ENCODE measurements around the gene ESYT2. TPM values are rescaled to one million over a fixed set of nuclear protein-coding genes. Genes with fewer than 3 reads are reported as not detected.

ESYT2 gene
- total RNA-seq, 2 experiments from 2014 or later = 41.7 to 44.3 TPM

DNA sequence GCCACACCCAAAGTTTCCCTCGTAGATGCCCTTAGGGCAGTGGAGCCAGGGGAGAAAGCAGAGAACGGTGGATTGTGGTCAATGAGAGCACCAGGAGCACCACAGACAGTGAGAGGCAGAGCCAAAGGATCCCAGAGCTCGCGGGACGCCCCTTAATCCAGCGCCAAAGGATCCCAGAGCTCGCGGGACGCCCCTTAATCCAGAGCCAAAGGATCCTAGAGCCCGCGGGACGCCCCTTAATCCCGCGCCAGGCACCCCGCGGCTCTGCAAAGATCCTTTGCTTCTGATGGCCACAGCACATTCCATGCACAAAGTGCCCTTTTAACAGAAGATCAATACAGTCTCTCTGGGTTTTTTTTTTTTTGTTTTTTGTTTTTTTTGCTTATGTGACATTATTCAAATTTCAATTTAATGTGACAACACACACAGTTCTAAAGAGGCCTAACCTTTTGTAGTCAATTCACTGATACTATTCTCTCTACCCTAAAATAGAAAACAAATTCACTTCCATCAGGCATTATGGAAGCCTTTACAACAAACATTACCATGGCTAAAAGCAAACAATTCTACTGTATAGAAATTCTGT is 71.8 kb downstream of the ESYT2 start:
- no peak overlapping the region for H3K4me3 Mint-ChIP-seq
- CTCF ChIA-PET = no interaction called here
- intact Hi-C loops (cut with micrococcal nuclease) = no loop called here
- H3K4me1 Mint-ChIP-seq (ENCODE audit: low read depth) = peaks cover 5% of the 10 kb centered on the region
- DNase-seq = no peak
- H3K36me3 Mint-ChIP-seq (ENCODE audit: low read depth) = peaks cover 30% of the 10 kb centered on the region
- H3K27ac Mint-ChIP-seq = no peak overlapping the region
- no peaks in the 10 kb centered on the region for H3K9me3 Mint-ChIP-seq
- no peaks in the 10 kb centered on the region for H3K27me3 Mint-ChIP-seq (ENCODE audit: low read depth)

DNA sequence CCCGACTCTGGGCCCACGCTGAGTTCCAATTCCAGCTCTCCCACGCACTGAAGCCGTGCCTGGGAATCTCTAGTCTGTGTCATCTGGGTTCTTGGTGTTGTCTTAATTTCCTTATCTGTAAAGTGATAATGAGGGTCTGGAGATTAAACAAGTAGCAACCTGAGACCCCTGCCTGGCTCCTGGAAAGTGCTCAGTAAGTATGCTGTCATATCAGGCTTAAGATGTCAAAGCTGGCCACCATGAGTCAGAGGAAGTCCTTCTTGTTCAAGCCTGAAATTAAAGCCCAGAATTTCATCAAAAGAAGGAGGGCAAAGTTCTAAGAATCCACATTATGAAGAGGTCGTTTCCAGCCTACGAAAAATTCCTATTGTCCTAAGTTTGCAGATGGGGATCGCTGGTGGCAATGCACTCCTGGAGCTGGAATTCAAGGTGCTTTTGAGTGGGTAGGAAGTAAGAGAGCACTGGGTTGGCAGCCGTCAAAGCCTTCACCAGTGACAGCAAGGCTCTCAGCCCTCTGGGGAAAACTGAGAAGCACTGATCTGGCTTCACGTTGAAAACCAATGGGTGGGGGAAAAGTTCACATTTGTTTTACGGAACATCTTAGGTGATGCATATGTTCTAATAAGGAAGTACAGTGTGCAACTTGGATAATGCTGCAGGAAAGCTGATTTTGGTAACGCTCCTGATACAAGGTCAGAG is 74.4 kb downstream of the ESYT2 start:
- Mint-ChIP-seq H3K4me3 (no peak overlapping the region), H3K27ac (peak overlapping the region; percentile 55), H3K36me3 (ENCODE audit: low read depth) (peaks cover 25% of the 10 kb centered on the region), H3K27me3 (ENCODE audit: low read depth) (no peaks in the 10 kb centered on the region), H3K9me3 (no peaks in the 10 kb centered on the region), H3K4me1 (ENCODE audit: low read depth) (peaks cover 7% of the 10 kb centered on the region)
- DNase-seq = no peak
- CTCF ChIA-PET = no interaction called here
- intact Hi-C loops (cut with micrococcal nuclease) = no loop called here

DNA sequence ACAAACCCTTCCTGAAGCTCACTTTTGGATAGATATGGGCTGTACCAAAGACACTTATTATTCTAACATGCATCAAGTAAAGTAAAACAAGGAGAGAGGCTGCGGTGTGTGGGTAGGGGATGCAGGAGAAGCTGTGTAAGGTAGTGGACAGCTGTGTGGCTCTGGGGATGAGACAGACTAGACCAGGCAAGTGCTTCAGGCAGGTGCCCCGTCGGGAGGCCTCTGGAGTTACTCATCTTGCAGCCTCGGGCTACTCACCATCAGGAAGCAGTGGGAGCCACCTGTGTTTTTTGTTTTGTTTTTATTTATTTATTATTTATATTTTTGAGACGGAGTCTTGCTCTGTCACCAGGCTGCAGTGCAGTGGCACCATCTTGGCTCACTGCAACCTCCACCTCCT is 75.4 kb downstream of the ESYT2 start:
- CTCF ChIA-PET = no interaction called here
- H3K4me1 Mint-ChIP-seq (ENCODE audit: low read depth) = peaks cover 7% of the 10 kb centered on the region
- no peaks in the 10 kb centered on the region for H3K27me3 Mint-ChIP-seq (ENCODE audit: low read depth)
- H3K4me3 Mint-ChIP-seq = no peak overlapping the region
- DNase-seq = no peak
- no peak overlapping the region for H3K27ac Mint-ChIP-seq
- peaks cover 26% of the 10 kb centered on the region for H3K36me3 Mint-ChIP-seq (ENCODE audit: low read depth)
- no peaks in the 10 kb centered on the region for H3K9me3 Mint-ChIP-seq
- intact Hi-C loops (cut with micrococcal nuclease) = no loop called here

DNA sequence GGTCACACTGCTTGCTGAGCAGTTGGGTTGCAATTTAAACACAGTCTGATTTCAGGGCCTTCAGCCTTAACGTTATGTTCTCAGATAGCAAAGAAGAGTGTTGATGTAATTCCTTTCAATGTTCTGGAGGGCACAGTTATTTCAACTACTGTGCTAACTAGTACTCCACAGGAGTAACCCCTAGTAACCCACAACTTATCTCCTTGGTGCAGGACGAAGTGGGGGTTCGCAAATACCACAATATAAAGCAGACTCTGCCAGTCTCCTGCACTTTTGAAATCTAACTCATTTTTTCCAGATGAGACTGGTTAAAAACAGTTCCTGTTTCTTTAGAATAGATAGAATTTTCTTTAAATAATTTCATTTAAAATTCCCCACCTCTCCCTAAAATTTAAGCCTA is 77.6 kb downstream of the ESYT2 start:
- Mint-ChIP-seq H3K9me3 (no peaks in the 10 kb centered on the region), H3K4me3 (no peak overlapping the region), H3K4me1 (ENCODE audit: low read depth) (peaks cover 7% of the 10 kb centered on the region), H3K27me3 (ENCODE audit: low read depth) (no peaks in the 10 kb centered on the region), H3K27ac (no peak overlapping the region), H3K36me3 (ENCODE audit: low read depth) (peaks cover 22% of the 10 kb centered on the region)
- CTCF ChIA-PET = interaction anchor here (1.1 kb wide), 1 partner anchor 225 kb away, joined by 3 read pairs; no protein-coding TSS in a partner anchor
- intact Hi-C loops (cut with micrococcal nuclease) = no loop called here
- DNase-seq = no peak

DNA sequence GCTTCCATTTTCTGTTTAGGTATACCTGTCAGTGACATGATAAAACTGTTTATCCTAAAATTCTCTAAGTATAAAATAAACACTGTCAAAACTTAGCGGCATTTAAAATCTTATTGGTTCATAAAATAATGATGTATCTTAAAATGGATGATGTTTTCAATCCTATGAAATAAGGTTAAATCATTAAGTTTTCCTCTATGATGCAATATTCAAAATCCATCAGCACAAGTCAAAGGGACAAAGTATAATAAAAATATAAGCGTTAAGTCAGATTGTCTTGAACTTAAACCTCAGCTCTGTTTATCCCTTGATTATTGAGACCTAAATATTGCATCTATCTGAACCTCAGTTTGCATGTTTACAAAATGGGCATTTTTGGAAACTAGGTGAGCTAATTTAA is 78.1 kb downstream of the ESYT2 start:
- Mint-ChIP-seq H3K9me3 (no peaks in the 10 kb centered on the region), H3K27me3 (ENCODE audit: low read depth) (no peaks in the 10 kb centered on the region), H3K4me3 (no peak overlapping the region), H3K4me1 (ENCODE audit: low read depth) (peaks cover 7% of the 10 kb centered on the region), H3K36me3 (ENCODE audit: low read depth) (peaks cover 23% of the 10 kb centered on the region), H3K27ac (no peak overlapping the region)
- DNase-seq = no peak
- CTCF ChIA-PET = interaction anchor here (1.1 kb wide), 1 partner anchor 225 kb away, joined by 3 read pairs; no protein-coding TSS in a partner anchor
- intact Hi-C loops (cut with micrococcal nuclease) = no loop called here

DNA sequence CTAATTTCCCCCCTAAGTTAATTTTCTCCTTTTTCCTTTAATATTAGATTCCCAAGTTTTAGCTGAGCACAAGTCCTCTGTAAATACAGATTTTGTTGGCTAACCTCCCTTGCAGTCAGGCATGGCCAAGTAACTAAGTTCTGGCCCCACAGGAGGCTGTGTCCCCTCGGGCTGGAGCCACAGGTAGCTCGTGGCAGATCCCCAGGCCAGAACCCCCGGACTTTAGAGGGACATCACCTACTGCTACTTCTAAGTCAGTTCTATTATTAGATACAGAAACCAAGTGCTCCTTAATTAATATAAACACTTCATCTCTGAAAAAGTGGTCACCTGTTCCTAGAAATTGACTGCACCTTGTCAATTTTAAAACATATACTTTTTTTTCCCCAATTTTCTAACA is 78.6 kb downstream of the ESYT2 start:
- intact Hi-C loops (cut with micrococcal nuclease) = no loop called here
- CTCF ChIA-PET = interaction anchor here (1.1 kb wide), 1 partner anchor 226 kb away, joined by 3 read pairs; no protein-coding TSS in a partner anchor
- DNase-seq = no peak
- H3K27me3 Mint-ChIP-seq (ENCODE audit: low read depth) = no peaks in the 10 kb centered on the region
- H3K4me3 Mint-ChIP-seq = no peak overlapping the region
- H3K36me3 Mint-ChIP-seq (ENCODE audit: low read depth) = peaks cover 24% of the 10 kb centered on the region
- no peaks in the 10 kb centered on the region for H3K9me3 Mint-ChIP-seq
- peaks cover 7% of the 10 kb centered on the region for H3K4me1 Mint-ChIP-seq (ENCODE audit: low read depth)
- H3K27ac Mint-ChIP-seq = no peak overlapping the region

DNA sequence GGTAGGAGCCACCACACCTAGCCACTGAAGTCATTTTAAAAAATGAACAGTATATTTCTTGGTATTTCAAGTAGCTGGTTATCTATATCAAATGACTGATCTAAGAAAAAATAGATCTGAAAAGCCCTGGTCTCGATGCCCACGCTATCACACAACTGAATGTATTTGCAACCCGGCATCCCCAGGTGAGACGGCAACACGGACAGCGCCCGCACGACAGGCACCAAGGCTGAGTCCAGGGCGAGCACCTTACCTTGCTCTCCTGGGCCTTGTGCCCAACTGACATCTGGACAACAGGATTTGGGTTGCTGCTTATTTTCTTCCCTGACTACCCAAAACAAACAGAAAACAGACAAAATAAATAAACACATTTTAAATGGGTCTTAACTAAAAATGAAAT is 79.9 kb downstream of the ESYT2 start:
- CTCF ChIA-PET = no interaction called here
- DNase-seq = no peak
- no peaks in the 10 kb centered on the region for H3K9me3 Mint-ChIP-seq
- H3K4me3 Mint-ChIP-seq = no peak overlapping the region
- no peak overlapping the region for H3K27ac Mint-ChIP-seq
- H3K27me3 Mint-ChIP-seq (ENCODE audit: low read depth) = no peaks in the 10 kb centered on the region
- H3K4me1 Mint-ChIP-seq (ENCODE audit: low read depth) = peaks cover 2% of the 10 kb centered on the region
- intact Hi-C loops (cut with micrococcal nuclease) = no loop called here
- H3K36me3 Mint-ChIP-seq (ENCODE audit: low read depth) = peaks cover 17% of the 10 kb centered on the region

DNA sequence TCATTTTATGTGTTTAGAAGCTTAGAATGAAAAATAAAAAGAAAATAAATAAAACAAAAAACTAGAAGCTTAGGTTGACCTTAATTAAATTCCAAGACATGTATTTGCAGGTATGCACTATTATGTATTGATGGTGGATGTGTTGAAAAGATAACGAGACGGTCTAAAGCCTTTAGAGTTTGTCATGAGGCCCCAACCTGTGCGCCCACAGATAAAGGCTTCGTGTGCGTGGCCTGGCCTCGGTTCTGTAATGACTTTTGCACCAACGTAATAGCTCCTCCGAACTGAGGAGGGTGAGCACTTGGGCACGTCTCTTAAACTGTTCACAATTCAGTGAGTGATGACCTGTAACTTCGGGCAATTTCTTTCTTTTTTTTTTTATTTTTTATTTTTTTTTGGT is 81.0 kb downstream of the ESYT2 start:
- peaks cover 2% of the 10 kb centered on the region for H3K4me1 Mint-ChIP-seq (ENCODE audit: low read depth)
- CTCF ChIA-PET = no interaction called here

DNA sequence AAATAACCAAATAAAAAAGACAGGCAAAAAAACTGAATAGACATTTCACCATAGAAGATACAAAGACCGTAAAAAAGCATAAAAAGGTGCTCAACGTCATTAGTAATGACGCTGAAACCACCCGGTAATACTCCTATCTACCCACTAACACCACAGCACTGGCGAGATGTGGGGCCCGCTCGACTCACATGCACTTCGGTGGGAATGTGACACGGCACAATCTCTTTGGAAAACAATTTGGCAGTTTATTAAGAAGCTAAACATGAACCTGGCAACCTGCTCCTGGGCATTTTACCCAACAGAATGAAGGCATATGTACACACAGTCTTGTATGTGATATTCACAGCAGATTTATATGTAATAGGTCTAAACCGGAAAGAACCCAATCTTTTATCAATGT is 81.9 kb downstream of the ESYT2 start:
- no peaks in the 10 kb centered on the region for H3K27me3 Mint-ChIP-seq (ENCODE audit: low read depth)
- H3K4me3 Mint-ChIP-seq = no peak overlapping the region
- peak overlapping the region; percentile 51 for H3K27ac Mint-ChIP-seq
- peaks cover 2% of the 10 kb centered on the region for H3K4me1 Mint-ChIP-seq (ENCODE audit: low read depth)
- H3K36me3 Mint-ChIP-seq (ENCODE audit: low read depth) = peaks cover 22% of the 10 kb centered on the region
- no peaks in the 10 kb centered on the region for H3K9me3 Mint-ChIP-seq
- CTCF ChIA-PET = no interaction called here
- DNase-seq = no peak
- intact Hi-C loops (cut with micrococcal nuclease) = no loop called here

More for the DNA sequence above, 81.0 kb downstream of the ESYT2 start:
- Mint-ChIP-seq H3K9me3 (no peaks in the 10 kb centered on the region), H3K27ac (no peak overlapping the region), H3K36me3 (ENCODE audit: low read depth) (peaks cover 20% of the 10 kb centered on the region), H3K4me3 (no peak overlapping the region), H3K27me3 (ENCODE audit: low read depth) (no peaks in the 10 kb centered on the region)
- no peak for DNase-seq
- intact Hi-C loops (cut with micrococcal nuclease) = no loop called here

DNA sequence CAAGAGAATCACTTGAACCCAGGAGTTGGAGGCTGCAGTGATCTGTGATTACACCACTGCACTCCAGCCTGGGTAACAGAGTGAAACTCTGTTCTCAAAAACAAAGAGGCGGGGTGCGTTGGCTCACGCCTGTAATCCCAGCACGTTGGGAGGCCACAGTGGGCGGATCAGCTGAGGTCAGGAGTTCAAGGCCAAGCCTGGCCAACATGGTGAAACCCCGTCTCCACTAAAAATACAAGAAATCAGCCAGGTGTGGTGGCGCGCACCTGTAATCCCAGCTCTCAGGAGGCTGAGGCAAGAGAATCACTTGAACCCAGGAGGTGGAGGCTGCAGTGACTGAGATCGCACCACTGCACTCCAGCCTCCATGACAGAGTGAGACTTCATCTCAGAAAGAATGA is 82.4 kb downstream of the ESYT2 start:
- H3K36me3 Mint-ChIP-seq (ENCODE audit: low read depth) = peaks cover 25% of the 10 kb centered on the region
- H3K27ac Mint-ChIP-seq = no peak overlapping the region
- H3K9me3 Mint-ChIP-seq = no peaks in the 10 kb centered on the region
- DNase-seq = no peak
- intact Hi-C loops (cut with micrococcal nuclease) = no loop called here
- no peaks in the 10 kb centered on the region for H3K27me3 Mint-ChIP-seq (ENCODE audit: low read depth)
- peaks cover 2% of the 10 kb centered on the region for H3K4me1 Mint-ChIP-seq (ENCODE audit: low read depth)
- H3K4me3 Mint-ChIP-seq = no peak overlapping the region
- CTCF ChIA-PET = no interaction called here

DNA sequence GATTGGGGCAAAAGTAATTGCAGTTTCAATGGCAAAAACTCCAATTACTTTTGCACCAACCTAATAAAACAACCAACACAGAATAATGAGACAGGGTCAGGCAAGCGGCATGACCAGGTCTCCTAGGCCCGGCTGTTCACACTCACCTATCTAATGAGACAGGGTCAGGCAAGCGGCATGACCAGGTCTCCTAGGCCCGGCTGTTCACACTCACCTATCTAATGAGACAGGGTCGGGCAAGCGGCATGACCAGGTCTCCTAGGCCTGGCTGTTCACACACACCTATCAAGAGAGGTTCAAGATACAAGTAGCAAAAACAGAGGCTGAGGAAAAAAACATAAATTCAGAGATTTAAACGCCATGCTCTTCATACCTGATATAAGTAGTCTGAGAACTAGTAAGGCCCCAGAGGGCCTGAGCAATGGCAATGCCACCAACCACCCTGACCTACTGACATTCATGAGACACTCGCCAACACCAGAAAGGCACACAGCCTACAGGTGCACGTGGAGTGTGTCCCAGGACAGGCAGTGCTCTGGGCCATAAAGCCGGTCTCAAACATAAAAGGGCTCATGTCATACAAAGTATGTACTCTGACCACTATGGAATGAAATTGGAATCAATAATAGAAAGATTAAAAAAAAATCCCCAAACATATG is 84.1 kb downstream of the ESYT2 start:
- H3K27ac Mint-ChIP-seq = no peak overlapping the region

DNA sequence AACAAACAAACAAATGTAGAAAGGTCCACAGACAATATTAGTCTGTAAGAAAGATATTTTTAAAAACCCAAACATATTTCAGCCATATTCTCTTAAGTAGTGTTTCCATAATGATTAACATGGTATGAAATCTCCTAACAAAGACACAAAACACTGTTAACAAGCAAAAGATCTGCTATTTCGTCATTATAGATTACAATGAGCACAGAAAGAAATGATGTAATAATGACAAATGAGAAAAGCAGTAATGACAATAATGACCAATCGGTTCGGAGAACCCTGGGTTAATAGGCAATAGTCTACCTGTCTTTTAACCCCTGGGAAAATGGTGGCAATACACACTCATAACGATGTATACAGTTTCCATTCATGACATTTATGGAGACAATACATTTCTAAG is 85.2 kb downstream of the ESYT2 start:
- CTCF ChIA-PET = no interaction called here
- Mint-ChIP-seq H3K9me3 (no peaks in the 10 kb centered on the region), H3K27ac (no peak overlapping the region), H3K27me3 (ENCODE audit: low read depth) (no peaks in the 10 kb centered on the region), H3K36me3 (ENCODE audit: low read depth) (peaks cover 35% of the 10 kb centered on the region), H3K4me1 (ENCODE audit: low read depth) (peaks cover 7% of the 10 kb centered on the region), H3K4me3 (no peak overlapping the region)
- DNase-seq = no peak
- intact Hi-C loops (cut with micrococcal nuclease) = no loop called here

More for the DNA sequence above, 84.1 kb downstream of the ESYT2 start:
- peaks cover 36% of the 10 kb centered on the region for H3K36me3 Mint-ChIP-seq (ENCODE audit: low read depth)
- CTCF ChIA-PET = interaction anchor here (0.8 kb wide), 1 partner anchor 74 kb away, joined by 3 read pairs; no protein-coding TSS in a partner anchor
- DNase-seq = no peak
- H3K9me3 Mint-ChIP-seq = no peaks in the 10 kb centered on the region
- no peak overlapping the region for H3K4me3 Mint-ChIP-seq
- no peaks in the 10 kb centered on the region for H3K27me3 Mint-ChIP-seq (ENCODE audit: low read depth)
- peaks cover 7% of the 10 kb centered on the region for H3K4me1 Mint-ChIP-seq (ENCODE audit: low read depth)
- intact Hi-C loops (cut with micrococcal nuclease) = no loop called here

DNA sequence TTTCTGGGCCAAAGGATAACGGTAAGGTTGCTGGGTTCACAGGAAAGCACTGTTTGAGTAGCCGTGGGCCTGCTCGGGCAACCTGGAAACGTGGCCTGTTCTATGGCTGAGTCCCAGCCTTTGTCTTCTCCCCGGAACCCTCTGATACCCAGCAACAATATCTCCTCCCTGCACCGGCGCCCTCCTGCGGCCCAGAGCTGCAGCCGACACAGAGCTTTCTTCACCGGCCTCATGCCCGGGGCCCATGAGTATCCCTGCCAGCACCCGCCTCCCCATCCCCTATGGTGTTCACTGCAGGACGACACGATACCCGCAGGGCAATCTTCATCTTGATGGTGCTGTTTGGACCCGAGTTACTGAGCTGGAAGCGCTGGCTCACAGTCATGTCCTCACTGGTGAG is 86.1 kb downstream of the ESYT2 start:
- no peak for DNase-seq
- intact Hi-C loops (cut with micrococcal nuclease) = no loop called here
- no peaks in the 10 kb centered on the region for H3K27me3 Mint-ChIP-seq (ENCODE audit: low read depth)
- no peaks in the 10 kb centered on the region for H3K9me3 Mint-ChIP-seq
- H3K36me3 Mint-ChIP-seq (ENCODE audit: low read depth) = peaks cover 38% of the 10 kb centered on the region
- peak overlapping the region; percentile 36 for H3K27ac Mint-ChIP-seq
- CTCF ChIA-PET = interaction anchor here (1.4 kb wide), 1 partner anchor 10 kb away, joined by 3 read pairs; no protein-coding TSS in a partner anchor
- no peak overlapping the region for H3K4me3 Mint-ChIP-seq
- peaks cover 7% of the 10 kb centered on the region for H3K4me1 Mint-ChIP-seq (ENCODE audit: low read depth)
